PFSK-1 (cell line): Measurements from ENCODE around the gene SMARCD3.
A peak's percentile ranks its signal among the peaks of the same experiment; 100 is the strongest.

Experiments used
- FOXP2 ChIP-seq: optimal IDR thresholded peaks from 2 replicates; pipeline ENCODE3; 2011; ENCODE audit warnings: borderline replicate concordance, control low read depth, inconsistent platforms; ENCODE audit not compliant: insufficient read depth; ENCODE audit errors: extremely low read length, extremely low read depth
- POLR2AphosphoS5 ChIP-seq: IDR thresholded peaks from 2 replicates; pipeline ENCODE4 v1.6.1; 2012; ENCODE audit warnings: low read depth, mild to moderate bottlenecking, control low read depth, low read length, moderate library complexity
- REST ChIP-seq, 2 experiments: IDR thresholded peaks; 2 replicates each; pipeline versions ENCODE4 v1.6.1 to v1.8.0; 2011 to 2012; ENCODE audit warnings: low read depth in 2 of 2, low read length in 2 of 2, control low read depth in 1 of 2, inconsistent platforms in 1 of 2, mild to moderate bottlenecking in 1 of 2, moderate library complexity in 1 of 2; ENCODE audit not compliant: insufficient read depth in 1 of 2
- SIN3A ChIP-seq: IDR thresholded peaks from 2 replicates; pipeline ENCODE4 v1.6.1; 2012; ENCODE audit warnings: mild to moderate bottlenecking, low read length, moderate library complexity, borderline replicate concordance; ENCODE audit not compliant: insufficient read depth
- TAF1 ChIP-seq: IDR thresholded peaks from 2 replicates; pipeline ENCODE4 v1.6.1; 2012; ENCODE audit warnings: low read length, control low read depth, borderline replicate concordance; ENCODE audit not compliant: insufficient read depth

SMARCD3 gene

GRCh38 chr7:151251689-151252560 lies 3.4 kb upstream of the SMARCD3 start:
- TF ChIP-seq SIN3A = no peak
- TF ChIP-seq POLR2AphosphoS5 = peak; percentile 26; the same call in 1 of the 2 replicates
- no peak; the same call in 1 of the 2 replicates for TF ChIP-seq TAF1
- no peak for TF ChIP-seq REST (IDR thresholded peaks at IDR 0.05; ENCODE audit: insufficient read depth in 1 of 2, low read depth in 2 of 2, low read length in 2 of 2)
- TF ChIP-seq FOXP2 = no peak

GRCh38 chr7:151251328-151251688 lies 2.8 kb upstream of the SMARCD3 start:
- TF ChIP-seq REST (IDR thresholded peaks at IDR 0.05; ENCODE audit: insufficient read depth in 1 of 2, low read depth in 2 of 2, low read length in 2 of 2) (no peak), FOXP2 (no peak), POLR2AphosphoS5 (no peak), TAF1 (no peak), SIN3A (no peak)

- TF ChIP-seq POLR2AphosphoS5 (no peak), REST (IDR thresholded peaks at IDR 0.05; ENCODE audit: insufficient read depth in 1 of 2, low read depth in 2 of 2, low read length in 2 of 2) (no peak)
Observed at GRCh38 chr7:151250181-151251132, 2.0 kb upstream of the SMARCD3 start.

GRCh38 chr7:151249732-151250072 lies 1.2 kb upstream of the SMARCD3 start:
- TF ChIP-seq POLR2AphosphoS5 (no peak), FOXP2 (no peak), TAF1 (no peak), REST (IDR thresholded peaks at IDR 0.05; ENCODE audit: insufficient read depth in 1 of 2, low read depth in 2 of 2, low read length in 2 of 2) (no peak), SIN3A (no peak)
